Limb (tissue), 2 donors: Measurements from ENCODE around the gene UMAD1.

Source experiments
- DNase-seq, 2 donors: peaks; one replicate each; pipeline ENCODE4 v3.0.0-alpha.2; 2016; ENCODE audit errors: extremely low spot score in 2 of 2

The UMAD1 gene

DNA sequence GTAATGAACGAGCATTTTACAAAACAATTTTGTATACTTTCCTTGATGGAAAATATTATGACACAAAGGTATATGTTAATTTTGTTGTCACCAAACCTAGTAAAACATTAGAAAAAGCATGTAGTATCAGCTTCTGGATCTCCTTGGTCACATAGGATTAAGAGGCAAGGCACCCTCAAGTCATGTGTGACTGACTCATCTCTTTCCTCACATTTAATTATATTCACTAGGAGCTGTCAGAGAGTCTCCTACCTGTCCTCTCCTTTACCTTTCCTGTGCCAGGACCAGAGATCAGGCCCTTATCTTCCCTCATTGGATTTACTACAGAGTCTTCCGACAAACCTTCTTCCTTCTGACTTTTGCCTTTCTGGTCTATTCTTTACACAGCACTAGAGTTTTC, 189.1 kb downstream of the UMAD1 start:
- no peak for DNase-seq

DNA sequence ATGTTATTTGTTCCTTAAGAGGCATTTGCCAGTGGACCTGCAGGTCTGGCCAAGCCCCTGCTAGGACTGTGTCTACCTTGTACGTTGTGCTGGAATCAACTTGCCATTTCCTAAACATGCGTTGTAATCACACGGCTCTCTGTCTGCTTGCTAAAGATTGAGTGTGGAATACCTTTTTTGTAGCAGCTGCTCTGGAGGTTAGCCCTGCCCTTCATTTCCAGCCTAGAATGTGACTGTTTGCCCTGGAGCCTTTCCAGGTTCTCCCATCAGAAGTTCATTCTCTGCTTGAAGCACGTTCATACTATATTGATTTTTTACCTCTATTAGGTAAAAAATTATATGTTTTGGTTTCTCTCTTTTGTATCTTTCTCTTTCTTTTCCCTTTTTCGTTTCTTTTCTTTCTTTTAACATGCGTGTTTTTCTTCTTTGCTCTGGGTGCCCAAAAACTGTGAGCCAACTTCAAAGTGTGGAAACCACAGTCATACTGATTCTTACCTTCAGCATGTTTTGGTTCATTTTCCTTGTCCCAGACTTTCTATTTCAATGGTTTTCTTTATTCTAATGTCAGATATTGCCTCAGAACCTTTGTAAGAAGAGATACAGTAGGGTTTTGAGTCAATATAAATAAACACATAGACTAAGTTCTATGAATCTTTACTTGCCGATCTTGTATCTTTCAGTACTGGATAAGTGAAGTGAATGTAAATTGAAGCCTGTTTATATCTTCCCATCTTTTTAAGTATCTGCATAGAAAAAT, 189.7 kb downstream of the UMAD1 start:
- no peak for DNase-seq

DNA sequence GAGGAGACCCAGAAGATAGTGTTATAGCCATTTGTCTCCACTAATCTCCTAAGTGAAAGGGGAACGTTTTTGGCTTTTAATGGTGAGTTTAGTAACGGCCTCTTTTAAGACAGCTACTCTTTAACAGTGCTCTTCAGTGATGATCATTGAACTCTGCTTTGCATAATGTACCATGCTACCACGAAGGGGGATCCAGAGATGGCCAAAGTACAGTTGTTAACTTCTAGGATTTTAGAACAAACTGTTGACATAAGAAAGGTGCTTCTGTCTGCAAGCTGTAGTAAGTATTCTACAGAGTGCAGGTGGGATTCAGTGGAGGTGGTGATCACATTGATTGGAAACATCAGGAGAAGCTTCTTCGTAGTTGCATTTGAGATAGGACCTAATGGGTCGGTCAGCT, 192.0 kb downstream of the UMAD1 start:
- DNase-seq: no peak

GRCh38 chr7:7834761-7835160, 194.2 kb downstream of the UMAD1 start:
- DNase-seq: no peak

GRCh38 chr7:7841027-7841426, 200.5 kb downstream of the UMAD1 start:
- DNase-seq: no peak

GRCh38 chr7:7843240-7843639, 202.7 kb downstream of the UMAD1 start:
- no peak for DNase-seq

DNA sequence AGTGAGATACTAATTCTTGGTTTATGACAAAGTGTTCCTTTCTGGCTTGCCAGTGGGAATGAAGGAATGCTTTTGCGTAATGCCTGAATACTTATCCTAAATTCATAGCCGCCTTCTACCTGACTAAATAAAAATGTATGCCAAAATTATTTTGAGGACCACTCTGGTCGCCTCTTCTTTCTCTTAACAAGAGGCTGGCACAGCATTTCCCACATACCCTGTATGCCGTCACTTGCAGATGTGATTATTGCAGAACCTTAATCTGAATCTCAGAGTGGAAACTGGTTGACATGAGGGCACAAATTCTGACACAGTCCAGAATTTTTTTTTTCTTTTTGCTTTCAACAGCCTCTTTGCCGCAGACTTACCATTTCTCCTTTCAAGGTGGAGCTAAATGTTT, 203.4 kb downstream of the UMAD1 start:
- DNase-seq: no peak

GRCh38 chr7:7848246-7848645, 207.7 kb downstream of the UMAD1 start:
- DNase-seq: no peak

DNA sequence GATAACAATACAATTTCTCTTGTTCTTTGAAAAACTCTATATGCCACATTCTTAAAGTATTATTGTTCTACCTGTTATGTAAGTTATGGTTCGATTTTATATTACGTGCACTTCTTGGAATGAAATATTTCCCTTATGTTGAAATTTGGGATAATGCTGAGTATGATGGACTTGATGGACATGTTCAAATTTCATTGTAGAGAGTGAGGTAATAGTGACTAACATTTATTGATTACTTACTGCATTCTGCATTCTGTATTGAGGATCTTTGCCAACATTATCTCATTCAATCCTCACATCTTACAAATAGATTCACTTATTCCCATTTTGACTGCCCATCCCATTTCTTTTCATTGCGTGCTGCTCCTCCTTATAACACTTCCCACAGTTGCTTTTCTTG, 208.3 kb downstream of the UMAD1 start:
- DNase-seq: no peak

DNA sequence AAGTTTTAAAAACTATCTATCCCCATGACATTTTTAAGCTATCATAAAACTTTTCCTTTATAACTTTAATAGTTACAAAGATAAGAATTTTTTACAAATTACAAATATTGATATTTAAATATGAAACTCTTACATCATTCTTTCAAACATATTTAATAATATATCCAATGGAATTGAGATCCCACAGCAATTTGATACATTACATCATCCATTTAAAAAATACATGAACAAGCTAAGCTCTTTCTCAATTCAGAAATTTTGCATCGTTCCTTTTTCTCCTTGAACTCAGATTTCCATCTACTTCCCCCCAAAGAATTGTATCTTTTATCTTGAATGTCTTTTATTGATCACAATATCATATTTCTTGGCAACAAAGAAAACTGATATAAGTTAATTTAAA, 209.6 kb downstream of the UMAD1 start:
- DNase-seq: no peak

DNA sequence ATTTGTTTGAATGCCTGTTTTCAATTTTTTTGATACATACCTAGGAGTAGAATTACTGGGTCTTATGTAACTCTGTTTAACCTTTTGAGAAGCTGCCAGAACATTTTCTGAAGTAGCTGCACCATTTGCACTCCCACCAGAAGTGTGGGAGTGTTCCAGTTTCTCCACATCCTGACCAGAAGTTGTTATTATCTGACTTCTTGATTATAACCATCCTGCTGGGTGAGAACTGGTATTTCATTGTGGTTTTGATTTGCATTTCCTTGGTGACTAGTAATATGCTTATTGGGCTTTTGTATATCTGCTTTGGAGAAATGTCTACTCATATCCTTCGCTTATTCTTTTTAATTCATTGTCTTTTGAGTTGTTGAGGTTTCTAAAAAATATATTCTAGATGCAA, 210.8 kb downstream of the UMAD1 start:
- DNase-seq: no peak

GRCh38 chr7:7851991-7852390, 211.4 kb downstream of the UMAD1 start:
- no peak for DNase-seq

DNA sequence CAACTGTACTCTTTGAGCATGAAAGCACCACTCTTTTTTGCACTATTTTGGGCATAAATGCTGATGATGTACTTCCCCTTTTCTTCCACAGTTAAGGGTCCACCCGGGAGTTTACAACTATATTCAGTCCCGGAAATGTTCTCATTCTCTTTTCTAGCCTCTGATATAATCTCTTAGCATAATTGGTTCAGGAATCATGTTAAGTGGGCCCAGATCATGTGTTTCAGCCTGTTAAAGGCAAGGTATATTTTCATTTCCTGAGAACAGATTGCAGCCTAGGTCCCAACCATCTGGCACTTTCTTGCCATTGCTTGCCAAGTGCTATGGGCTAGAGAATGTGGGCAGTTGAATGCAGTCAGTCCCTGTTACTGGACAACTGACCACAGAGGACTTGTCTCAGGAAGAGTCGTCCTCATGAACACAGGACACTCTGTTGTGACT, 216.6 kb downstream of the UMAD1 start:
- DNase-seq: no peak

GRCh38 chr7:7858559-7858958, 218.0 kb downstream of the UMAD1 start:
- DNase-seq: no peak

- DNase-seq: no peak
Measured at GRCh38 chr7:7859411-7859810, 218.9 kb downstream of the UMAD1 start.

DNA sequence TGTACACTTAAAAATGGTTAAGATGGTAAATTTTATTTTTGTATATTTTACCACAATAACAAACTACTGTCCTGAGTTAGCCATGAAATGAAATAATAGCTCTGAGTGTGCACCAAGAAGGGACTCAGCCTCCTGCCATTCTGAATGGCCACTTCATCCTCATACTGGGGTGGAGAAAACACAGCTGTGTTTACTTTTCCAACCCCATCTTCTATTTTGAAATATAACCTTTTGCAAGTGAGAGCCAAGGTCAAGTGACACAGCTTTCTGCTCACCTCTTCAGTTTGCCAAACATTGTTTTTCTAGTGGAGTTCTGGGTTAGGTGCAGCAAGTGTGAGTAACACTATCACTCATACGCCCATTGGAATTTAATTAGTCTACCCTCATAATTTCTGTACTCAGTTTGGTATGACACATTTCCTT, 220.7 kb downstream of the UMAD1 start:
- no peak for DNase-seq

DNA sequence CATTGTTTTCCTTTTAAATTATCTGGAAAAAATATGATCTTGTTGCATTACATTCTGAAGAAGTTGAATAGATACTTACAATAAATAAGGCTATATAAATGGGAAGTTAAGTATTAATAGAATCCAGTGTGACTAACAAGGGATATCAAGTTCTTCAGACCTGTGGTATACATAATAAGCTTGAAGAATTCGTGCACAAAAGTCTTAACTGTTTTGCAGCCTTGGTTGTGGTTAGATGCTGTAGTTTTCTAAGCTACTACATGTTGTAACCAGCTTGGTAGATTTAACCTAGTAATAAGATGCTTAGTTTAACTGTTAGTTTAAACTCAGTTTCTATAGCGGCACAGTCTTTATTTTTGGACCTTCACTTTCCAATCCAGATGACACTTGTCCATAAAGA, 221.8 kb downstream of the UMAD1 start:
- no peak for DNase-seq

DNA sequence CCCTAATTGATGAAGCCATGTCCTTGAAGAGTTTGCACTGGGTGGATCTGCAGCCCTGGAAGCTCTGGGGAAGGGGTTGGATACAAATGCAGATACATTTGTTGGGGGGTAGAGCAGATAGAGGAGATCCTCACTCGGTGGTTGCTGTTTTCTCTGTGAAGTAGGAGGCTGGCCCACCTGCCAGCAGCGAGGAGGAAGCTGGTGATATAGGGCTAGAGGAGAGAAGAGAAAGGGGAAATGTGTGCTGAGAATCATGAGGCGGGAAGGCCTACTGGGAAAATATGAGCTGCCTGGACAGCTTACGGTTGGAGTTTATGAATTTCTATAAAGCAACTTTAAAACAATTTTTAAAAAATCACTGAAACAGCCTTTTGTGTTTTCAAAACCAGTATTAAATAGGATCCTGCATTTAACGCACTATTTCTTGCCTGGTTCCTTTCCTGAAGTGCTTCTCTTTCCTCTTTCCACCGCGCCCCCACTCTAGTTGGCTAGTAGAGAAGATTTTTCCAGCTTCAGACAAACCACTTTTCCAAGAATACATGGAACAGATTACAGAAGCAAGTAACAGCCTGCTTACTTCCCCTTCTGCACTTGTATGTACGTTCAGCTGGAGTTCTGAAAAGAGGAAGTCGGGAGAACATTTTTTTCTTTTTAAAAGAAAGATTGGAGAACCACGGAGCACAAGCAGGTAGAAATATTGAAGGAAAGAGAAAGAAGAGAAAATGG, 227.5 kb downstream of the UMAD1 start:
- peak in 1 of 2 donors; percentile 48 for DNase-seq

DNA sequence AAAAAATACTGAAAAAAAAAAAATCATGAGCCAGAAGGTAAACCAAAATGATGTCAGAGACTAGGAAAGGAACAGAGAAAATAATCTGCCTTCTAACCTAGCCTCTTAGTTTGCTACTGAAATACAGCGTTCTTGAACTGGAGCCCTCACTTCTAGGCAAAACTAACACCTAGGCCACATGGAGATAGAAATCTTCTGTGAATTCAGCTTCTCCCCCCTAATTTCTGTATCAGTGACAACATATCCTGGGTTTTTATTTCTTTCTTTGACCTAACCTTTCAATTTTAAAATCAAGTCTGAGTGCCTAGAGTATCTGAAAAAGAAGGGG, 228.0 kb downstream of the UMAD1 start:
- no peak for DNase-seq

- no peak for DNase-seq
Measured at GRCh38 chr7:7869036-7869435, 228.5 kb downstream of the UMAD1 start.

GRCh38 chr7:7869651-7870050, 229.1 kb downstream of the UMAD1 start:
- DNase-seq: no peak

GRCh38 chr7:7870555-7870954, 230.0 kb downstream of the UMAD1 start:
- no peak for DNase-seq

- DNase-seq: no peak
Measured at GRCh38 chr7:7876419-7876818, 235.9 kb downstream of the UMAD1 start.
